Subcutaneous abdominal adipose tissue (tissue), 5 donors: ENCODE data around the gene IRF1.

Experiments
- H3K27ac ChIP-seq: one replicate; pipeline ENCODE4 v1.7.0; 2013; ENCODE audit warnings: low read depth, mild to moderate bottlenecking, inconsistent platforms, low read length, moderate library complexity
- H3K27me3 ChIP-seq, 5 donors: one replicate each; pipeline ENCODE4 v1.7.0; 2013; ENCODE audit warnings: low read length in 5 of 5, inconsistent platforms in 1 of 5; ENCODE audit not compliant: control insufficient read depth in 5 of 5, insufficient read depth in 4 of 5
- H3K36me3 ChIP-seq, 5 donors: one replicate each; pipeline ENCODE4 v1.7.0; 2013; ENCODE audit warnings: low read length in 5 of 5; ENCODE audit not compliant: control insufficient read depth in 5 of 5, insufficient read depth in 5 of 5
- H3K4me1 ChIP-seq, 5 donors: one replicate each; pipeline ENCODE4 v1.7.0; 2013; ENCODE audit warnings: low read length in 5 of 5, mild to moderate bottlenecking in 3 of 5, moderate library complexity in 1 of 5; ENCODE audit not compliant: control insufficient read depth in 5 of 5, insufficient read depth in 5 of 5
- H3K4me3 ChIP-seq, 5 donors: one replicate each; pipeline ENCODE4 v1.7.0; 2013; ENCODE audit warnings: low read length in 5 of 5, low read depth in 1 of 5
- H3K9ac ChIP-seq, 5 donors: one replicate each; pipeline ENCODE4 v1.7.0; 2013; ENCODE audit warnings: low read length in 5 of 5, mild to moderate bottlenecking in 4 of 5, moderate library complexity in 3 of 5
- H3K9me3 ChIP-seq, 5 donors: one replicate each; pipeline ENCODE4 v1.7.0; 2013; ENCODE audit warnings: low read length in 5 of 5; ENCODE audit not compliant: control insufficient read depth in 5 of 5
- donor health status: healthy.
- donor health status: healthy.
- donor health status: healthy.
- donor health status: healthy.
- donor health status: healthy.

IRF1 gene

GRCh38 chr5:132475987-132476875 is 14.3 kb downstream of the IRF1 start:
- no peak overlapping the region for H3K4me3 ChIP-seq
- H3K27me3 ChIP-seq, result no peaks in the 10 kb centered on the region
- no peak overlapping the region for H3K9ac ChIP-seq
- H3K9me3 ChIP-seq, result no peaks in the 10 kb centered on the region
- peaks cover 0 to 7% (median 3%) of the 10 kb centered on the region in 5 donors for H3K36me3 ChIP-seq
- peaks cover 5 to 62% (median 49%) of the 10 kb centered on the region in 5 donors for H3K4me1 ChIP-seq
- H3K27ac ChIP-seq, result peak overlapping the region; percentile 64

GRCh38 chr5:132475497-132475882 is 15.1 kb downstream of the IRF1 start:
- H3K4me1 ChIP-seq, result peaks cover 5 to 68% (median 55%) of the 10 kb centered on the region in 5 donors
- no peaks in the 10 kb centered on the region for H3K9me3 ChIP-seq
- no peaks in the 10 kb centered on the region for H3K27me3 ChIP-seq
- peak overlapping the region in 2 of 5 donors; percentile 28 to 44 for H3K9ac ChIP-seq
- peak overlapping the region; percentile 64 for H3K27ac ChIP-seq
- peaks cover 0 to 8% (median 0%) of the 10 kb centered on the region in 5 donors for H3K36me3 ChIP-seq
- H3K4me3 ChIP-seq, result no peak overlapping the region

- Histone ChIP-seq H3K4me1 (peaks cover 5 to 71% (median 60%) of the 10 kb centered on the region in 5 donors), H3K36me3 (peaks cover 0 to 12% (median 0%) of the 10 kb centered on the region in 5 donors), H3K9ac (peak overlapping the region in 3 of 5 donors; percentile 28 to 44 (median 39)), H3K27ac (peak overlapping the region; percentile 64), H3K9me3 (no peaks in the 10 kb centered on the region), H3K27me3 (no peaks in the 10 kb centered on the region), H3K4me3 (no peak overlapping the region)
Observed at GRCh38 chr5:132474881-132475496, 15.6 kb downstream of the IRF1 start.

- Histone ChIP-seq H3K9me3 (no peaks in the 10 kb centered on the region), H3K4me3 (no peak overlapping the region), H3K4me1 (peaks cover 5 to 71% (median 63%) of the 10 kb centered on the region in 5 donors), H3K27ac (no peak overlapping the region), H3K27me3 (no peaks in the 10 kb centered on the region), H3K36me3 (peaks cover 0 to 12% (median 0%) of the 10 kb centered on the region in 5 donors), H3K9ac (peak overlapping the region in 1 of 5 donors; percentile 9)
Observed at GRCh38 chr5:132474131-132474723, 16.3 kb downstream of the IRF1 start.

DNA sequence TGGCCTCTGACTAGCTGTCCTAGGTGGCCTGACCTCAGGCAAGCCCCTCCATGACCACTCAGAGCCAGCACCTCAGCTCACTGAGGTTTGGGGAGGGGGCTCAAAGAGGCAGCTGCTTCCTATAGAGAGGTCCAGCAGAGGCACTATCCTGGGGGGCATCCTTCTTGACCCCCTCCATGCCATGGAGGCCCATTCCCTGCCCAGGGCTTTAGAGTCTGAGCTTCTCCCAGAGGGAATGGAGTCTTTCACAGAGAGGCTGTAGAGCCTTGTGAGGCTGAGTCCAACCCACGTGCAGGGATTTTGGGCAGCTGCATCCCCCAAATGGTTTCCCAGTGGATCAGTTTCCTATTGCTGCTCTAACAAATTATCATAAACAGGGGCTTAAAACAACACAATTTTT is 16.9 kb downstream of the IRF1 start:
- H3K36me3 ChIP-seq, result peaks cover 0 to 12% (median 0%) of the 10 kb centered on the region in 5 donors

GRCh38 chr5:132473019-132473531 is 17.5 kb downstream of the IRF1 start:
- Histone ChIP-seq H3K27me3 (no peaks in the 10 kb centered on the region), H3K27ac (no peak overlapping the region), H3K9me3 (no peaks in the 10 kb centered on the region), H3K9ac (no peak overlapping the region), H3K36me3 (peaks cover 0 to 12% (median 0%) of the 10 kb centered on the region in 5 donors), H3K4me3 (no peak overlapping the region), H3K4me1 (peaks cover 4 to 61% (median 55%) of the 10 kb centered on the region in 5 donors)

More for the DNA sequence above, 16.9 kb downstream of the IRF1 start:
- H3K4me1 ChIP-seq, result peaks cover 5 to 67% (median 61%) of the 10 kb centered on the region in 5 donors
- no peak overlapping the region for H3K4me3 ChIP-seq
- H3K9me3 ChIP-seq, result no peaks in the 10 kb centered on the region
- no peak overlapping the region for H3K9ac ChIP-seq
- no peaks in the 10 kb centered on the region for H3K27me3 ChIP-seq
- H3K27ac ChIP-seq, result no peak overlapping the region

GRCh38 chr5:132472431-132472830 is 18.1 kb downstream of the IRF1 start:
- H3K9ac ChIP-seq, result no peak overlapping the region
- no peaks in the 10 kb centered on the region for H3K27me3 ChIP-seq
- H3K27ac ChIP-seq, result no peak overlapping the region
- H3K4me1 ChIP-seq, result peaks cover 2 to 61% (median 54%) of the 10 kb centered on the region in 5 donors
- no peaks in the 10 kb centered on the region for H3K9me3 ChIP-seq
- no peak overlapping the region for H3K4me3 ChIP-seq
- peaks cover 0 to 9% (median 0%) of the 10 kb centered on the region in 5 donors for H3K36me3 ChIP-seq

DNA sequence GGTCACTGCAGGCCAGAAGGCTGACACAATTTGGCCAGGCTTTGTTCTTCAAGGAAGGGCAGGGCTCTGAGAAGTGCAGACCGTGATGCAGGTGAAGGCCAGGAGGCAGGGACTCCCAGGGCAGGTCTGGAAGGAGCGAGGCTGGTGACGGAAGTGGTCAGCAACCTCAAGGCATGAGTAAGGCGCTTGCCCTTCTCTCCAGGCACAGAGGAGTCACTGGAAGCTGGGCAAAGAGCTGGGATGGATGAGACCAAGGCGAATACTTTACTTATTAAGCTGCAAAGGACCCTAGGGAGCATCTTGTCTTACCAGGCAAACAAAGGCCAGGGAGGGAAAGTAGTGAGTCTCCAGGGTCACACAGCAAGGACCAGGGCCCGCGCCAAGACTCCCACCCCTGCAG is 18.6 kb downstream of the IRF1 start:
- Histone ChIP-seq H3K27me3 (no peaks in the 10 kb centered on the region), H3K9ac (no peak overlapping the region), H3K36me3 (peaks cover 0 to 9% (median 0%) of the 10 kb centered on the region in 5 donors), H3K9me3 (no peaks in the 10 kb centered on the region), H3K4me3 (no peak overlapping the region), H3K4me1 (peaks cover 4 to 62% (median 54%) of the 10 kb centered on the region in 5 donors), H3K27ac (no peak overlapping the region)

- Histone ChIP-seq H3K27ac (no peak overlapping the region), H3K4me3 (no peak overlapping the region), H3K9ac (no peak overlapping the region), H3K36me3 (peaks cover 0 to 9% (median 0%) of the 10 kb centered on the region in 5 donors), H3K27me3 (no peaks in the 10 kb centered on the region), H3K9me3 (no peaks in the 10 kb centered on the region), H3K4me1 (peaks cover 9 to 63% (median 56%) of the 10 kb centered on the region in 5 donors)
Observed at GRCh38 chr5:132471151-132471907, 19.2 kb downstream of the IRF1 start.
